HG02885 (cell line): ENCODE measurements around the gene COL4A4.

ENCODE experiments used
- ATAC-seq: cut with Tn5 transposase; IDR thresholded peaks from one replicate; pipeline ENCODE4 v1.9.1; 2021; ENCODE audit warnings: mild to moderate bottlenecking; ENCODE audit not compliant: unreplicated experiment, poor library complexity

Gene COL4A4

GRCh38 chr2:227035711-227036367, 128.2 kb downstream of the COL4A4 start:
- no peak for ATAC-seq

GRCh38 chr2:227033471-227034148, 130.4 kb downstream of the COL4A4 start:
- peak; percentile 91 for ATAC-seq

- ATAC-seq = no peak
These were observed 132.6 kb downstream of the COL4A4 start for GRCh38 chr2:227031379-227031778.

- ATAC-seq = no peak
These were observed 133.2 kb downstream of the COL4A4 start for GRCh38 chr2:227030789-227031188.

- no peak for ATAC-seq
These were observed 134.4 kb downstream of the COL4A4 start for GRCh38 chr2:227029426-227030105.

GRCh38 chr2:227025510-227025909, 138.5 kb downstream of the COL4A4 start:
- ATAC-seq = peak; percentile 75

GRCh38 chr2:227022608-227023007, 141.4 kb downstream of the COL4A4 start:
- no peak for ATAC-seq

- no peak for ATAC-seq
These were observed 143.6 kb downstream of the COL4A4 start for GRCh38 chr2:227020416-227020815.

GRCh38 chr2:227016894-227017293, 147.1 kb downstream of the COL4A4 start:
- ATAC-seq = no peak

GRCh38 chr2:227013881-227014280, 150.1 kb downstream of the COL4A4 start:
- ATAC-seq = no peak

GRCh38 chr2:227013330-227013729, 150.7 kb downstream of the COL4A4 start:
- no peak for ATAC-seq

GRCh38 chr2:227010433-227010832, 153.6 kb downstream of the COL4A4 start:
- ATAC-seq = no peak

GRCh38 chr2:227007940-227008339, 156.1 kb downstream of the COL4A4 start:
- no peak for ATAC-seq

- ATAC-seq = no peak
These were observed 156.9 kb downstream of the COL4A4 start for GRCh38 chr2:227007148-227007547.

GRCh38 chr2:227006189-227006897, 157.7 kb downstream of the COL4A4 start:
- ATAC-seq = no peak

- ATAC-seq = no peak
These were observed 159.5 kb downstream of the COL4A4 start for GRCh38 chr2:227004482-227004881.

- ATAC-seq = no peak
These were observed 163.9 kb downstream of the COL4A4 start for GRCh38 chr2:227000123-227000522.

GRCh38 chr2:226999661-227000060, 164.3 kb downstream of the COL4A4 start:
- ATAC-seq = no peak

GRCh38 chr2:226995625-226996041, 168.4 kb downstream of the COL4A4 start:
- ATAC-seq = no peak

GRCh38 chr2:226994775-226995174, 169.2 kb downstream of the COL4A4 start:
- no peak for ATAC-seq

GRCh38 chr2:226993171-226993570, 170.8 kb downstream of the COL4A4 start:
- ATAC-seq = no peak
